HG03432 (cell line): ENCODE data around the gene TM9SF2.
"Not testable (repeated sequence)": the region's sequence is repeated elsewhere in the genome, so short reads cannot be mapped to it uniquely, and the experiment has no call there.

Source experiments
- ATAC-seq: cut with Tn5 transposase; IDR thresholded peaks from one replicate; pipeline ENCODE4 v1.9.1; 2021; ENCODE audit warnings: mild to moderate bottlenecking, moderate library complexity; ENCODE audit not compliant: unreplicated experiment

TM9SF2 gene

GRCh38 chr13:99527301-99527700, 26.0 kb downstream of the TM9SF2 start:
- ATAC-seq = no peak

GRCh38 chr13:99528547-99528946, 27.3 kb downstream of the TM9SF2 start:
- ATAC-seq = peak; percentile 85

DNA sequence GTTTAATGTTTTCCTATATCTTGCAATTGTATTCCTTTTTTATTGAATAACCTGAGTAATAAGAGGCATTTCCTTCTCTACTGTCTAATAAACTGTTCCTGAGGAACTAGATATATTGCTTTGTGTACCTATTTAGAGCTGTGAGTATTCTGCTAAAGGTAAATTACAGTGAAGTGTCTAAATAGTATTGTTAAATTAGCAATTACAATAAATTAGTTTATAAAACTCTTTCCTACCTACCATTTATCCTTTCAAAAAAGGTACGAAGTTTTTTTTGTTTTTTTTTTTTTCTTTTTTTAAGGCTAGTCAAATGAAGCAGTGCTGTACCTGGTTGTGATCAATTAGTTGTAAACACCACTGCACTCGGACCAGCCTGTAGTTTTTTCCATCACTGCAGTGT, 34.8 kb downstream of the TM9SF2 start:
- ATAC-seq = no peak

DNA sequence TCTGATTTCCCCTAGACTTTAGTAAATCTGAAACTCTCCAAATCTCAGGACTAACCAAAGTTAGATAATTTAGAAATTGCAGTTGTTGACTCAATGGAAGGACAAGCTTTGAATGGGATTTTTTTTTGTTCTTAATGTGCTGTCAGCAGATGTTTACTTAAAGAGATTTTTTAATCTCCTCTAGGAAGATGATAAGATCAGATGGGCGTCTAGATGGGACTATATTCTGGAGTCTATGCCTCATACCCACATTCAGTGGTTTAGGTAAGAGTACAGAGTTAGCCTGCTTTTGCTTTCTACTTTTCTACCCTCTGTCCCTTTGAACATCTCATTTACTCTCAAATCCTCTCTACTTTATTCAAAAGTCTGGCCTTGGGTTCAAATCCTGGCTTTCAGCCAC, 39.3 kb downstream of the TM9SF2 start:
- ATAC-seq = no peak

DNA sequence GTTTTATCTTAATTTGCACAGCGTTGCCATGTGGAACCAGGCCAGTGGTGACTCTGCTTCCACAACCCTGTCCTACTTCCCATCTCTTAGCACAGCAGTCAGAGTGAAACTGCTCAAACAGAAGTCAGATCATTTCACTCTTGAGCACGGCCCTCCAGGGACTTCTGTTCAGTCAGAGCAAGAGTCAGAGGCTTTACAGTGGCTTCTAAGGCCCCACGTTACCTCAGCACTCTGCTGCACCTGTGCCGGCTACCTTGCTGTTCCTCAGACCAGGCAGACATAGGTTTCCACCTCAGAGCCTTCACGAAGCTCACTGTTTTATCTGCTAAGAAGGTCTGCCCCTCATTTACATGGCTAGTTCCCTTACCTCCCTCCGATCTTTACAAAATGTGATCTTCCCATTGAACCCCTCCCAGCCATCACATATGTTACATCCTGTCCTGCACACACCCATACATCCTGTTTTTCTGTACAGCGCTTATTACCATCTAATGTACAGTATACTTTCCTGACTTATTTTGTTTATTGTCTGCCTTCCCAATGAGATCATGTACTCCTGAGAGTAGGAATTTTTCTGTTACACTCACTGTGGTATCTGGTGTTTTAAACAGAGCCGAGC, 41.6 kb downstream of the TM9SF2 start:
- ATAC-seq = peak; percentile 98

GRCh38 chr13:99545361-99545760, 44.1 kb downstream of the TM9SF2 start:
- ATAC-seq = no peak

GRCh38 chr13:99545979-99546378, 44.7 kb downstream of the TM9SF2 start:
- ATAC-seq = no peak

DNA sequence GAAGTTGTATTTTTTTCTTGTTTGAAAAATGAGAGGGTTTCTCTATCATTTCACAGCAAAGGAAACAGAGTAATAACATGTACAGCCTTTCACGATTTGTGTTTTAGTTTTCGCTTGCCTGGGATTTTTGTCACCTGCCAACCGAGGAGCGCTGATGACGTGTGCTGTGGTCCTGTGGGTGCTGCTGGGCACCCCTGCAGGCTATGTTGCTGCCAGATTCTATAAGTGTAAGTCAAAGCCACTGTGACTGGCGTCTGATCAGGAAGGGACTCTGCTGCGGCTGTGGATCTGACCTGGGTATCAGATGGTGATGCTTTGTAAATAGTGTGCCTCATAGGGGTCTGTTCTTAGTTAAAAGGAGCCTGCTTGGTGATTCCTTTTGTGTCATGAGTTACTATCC, 45.6 kb downstream of the TM9SF2 start:
- ATAC-seq = no peak

DNA sequence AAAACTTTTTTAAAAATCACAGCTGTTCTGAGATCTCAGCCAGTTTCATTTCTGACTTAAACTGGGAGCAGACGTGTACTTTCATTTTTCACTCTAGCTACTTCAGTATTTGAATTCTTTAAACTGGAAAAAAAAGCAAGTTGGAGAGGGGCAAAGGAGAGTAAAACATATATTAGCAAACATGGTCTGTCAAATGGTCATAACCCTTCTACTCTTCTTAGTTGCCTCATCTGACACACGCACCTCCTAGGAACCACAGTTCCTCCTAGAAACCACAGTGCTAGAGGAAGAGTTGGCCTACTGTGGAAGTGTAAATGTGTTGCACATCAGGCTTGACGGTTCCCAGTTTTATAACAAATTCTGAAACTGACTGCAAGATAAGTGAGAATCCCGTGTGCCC, 47.2 kb downstream of the TM9SF2 start:
- ATAC-seq = peak; percentile 79

GRCh38 chr13:99553033-99553432, 51.8 kb downstream of the TM9SF2 start:
- no peak for ATAC-seq

- ATAC-seq = no peak
These were observed 53.9 kb downstream of the TM9SF2 start for GRCh38 chr13:99555149-99555548.

DNA sequence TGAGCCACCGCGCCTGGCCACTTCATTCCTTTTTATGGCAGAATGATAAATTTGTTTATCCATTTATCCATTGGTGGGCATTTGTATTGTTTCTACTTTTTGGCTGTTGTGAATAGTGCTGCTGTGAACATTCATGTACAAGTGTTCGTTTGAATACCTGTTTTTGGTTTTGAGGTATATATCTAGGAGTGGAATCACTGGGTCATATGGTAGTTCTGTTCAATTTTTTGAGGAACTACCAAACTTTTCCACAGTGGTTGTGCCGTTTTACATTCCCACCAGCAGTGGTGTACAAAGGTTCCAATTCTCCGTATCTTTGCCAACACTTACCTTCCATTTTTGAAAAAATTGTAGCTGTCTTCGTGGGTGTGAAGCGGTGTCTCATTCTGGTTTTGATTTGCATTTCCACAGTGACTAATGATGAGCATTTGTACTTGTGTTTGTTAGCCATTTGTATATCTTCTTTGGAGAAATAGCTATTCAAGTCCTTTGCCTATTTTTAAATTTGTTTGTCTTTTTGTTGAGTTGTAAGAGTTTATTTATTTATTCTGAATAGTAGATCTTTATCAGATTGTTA, 55.7 kb downstream of the TM9SF2 start:
- no peak for ATAC-seq

DNA sequence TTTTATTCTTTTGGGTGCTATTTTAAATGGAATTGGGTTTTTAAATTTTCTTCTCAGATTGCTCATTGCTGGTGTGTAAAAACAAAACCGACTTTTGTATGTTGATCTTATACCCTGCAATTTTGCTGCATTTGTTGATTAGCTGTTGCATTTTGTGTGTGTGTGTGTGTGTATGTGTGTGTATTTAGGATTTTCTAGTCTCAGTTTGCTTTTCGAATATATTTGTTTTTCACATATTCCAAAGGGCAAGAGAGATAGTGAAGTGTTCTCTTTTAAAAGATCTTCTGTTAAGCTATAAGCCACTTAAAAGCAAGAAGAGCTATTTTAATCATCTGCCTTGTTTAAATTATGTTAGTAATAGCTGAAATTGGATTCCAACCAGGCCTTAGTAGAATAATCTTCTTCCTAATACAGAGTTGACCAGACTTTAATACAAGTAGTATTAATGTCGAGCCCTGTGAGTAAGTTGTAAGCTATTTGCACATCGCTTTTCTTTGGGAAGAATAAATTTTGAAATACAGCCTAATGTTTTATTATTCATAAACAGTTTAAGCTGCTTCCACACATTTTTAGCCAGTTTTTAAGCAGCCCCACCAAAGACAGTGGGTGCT, 57.4 kb downstream of the TM9SF2 start:
- ATAC-seq = no peak

DNA sequence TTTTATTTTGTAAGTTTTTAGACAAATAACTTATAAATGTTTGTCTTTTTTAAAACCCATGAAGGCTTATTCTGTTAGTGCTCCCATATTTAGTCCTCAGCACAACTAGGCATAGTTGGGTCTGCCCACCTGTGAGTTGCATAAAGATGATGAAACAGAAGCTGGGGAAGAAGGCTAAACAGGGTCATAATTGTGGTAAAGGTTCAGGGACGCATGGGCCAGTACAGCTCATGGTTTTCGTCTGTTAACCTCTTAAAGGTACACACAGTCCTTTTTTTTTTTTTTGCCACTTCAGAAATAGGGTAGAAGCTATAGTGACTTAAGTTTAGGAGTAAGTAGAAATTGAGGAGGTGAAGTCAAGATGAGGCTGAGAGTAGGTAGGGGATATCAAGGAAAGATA, 58.3 kb downstream of the TM9SF2 start:
- ATAC-seq = no peak

DNA sequence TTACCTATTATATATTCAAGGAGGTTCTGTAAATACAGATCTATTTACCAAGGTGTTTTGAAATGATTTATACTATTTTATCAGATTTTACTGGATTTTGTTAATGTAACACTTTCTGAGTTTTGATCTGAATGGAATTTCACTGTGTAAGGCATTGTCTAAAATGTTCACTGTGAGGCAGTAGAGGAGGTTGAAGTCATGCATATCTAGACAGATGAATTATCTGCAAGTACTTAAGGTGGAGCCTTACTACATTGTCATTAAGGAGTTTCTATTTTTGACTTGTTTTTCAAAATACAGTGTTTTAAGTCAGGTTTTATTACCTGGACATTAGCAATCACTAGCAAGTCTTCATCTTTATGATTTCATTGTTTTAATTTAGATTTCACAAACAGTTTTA, 62.1 kb downstream of the TM9SF2 start:
- no peak for ATAC-seq

DNA sequence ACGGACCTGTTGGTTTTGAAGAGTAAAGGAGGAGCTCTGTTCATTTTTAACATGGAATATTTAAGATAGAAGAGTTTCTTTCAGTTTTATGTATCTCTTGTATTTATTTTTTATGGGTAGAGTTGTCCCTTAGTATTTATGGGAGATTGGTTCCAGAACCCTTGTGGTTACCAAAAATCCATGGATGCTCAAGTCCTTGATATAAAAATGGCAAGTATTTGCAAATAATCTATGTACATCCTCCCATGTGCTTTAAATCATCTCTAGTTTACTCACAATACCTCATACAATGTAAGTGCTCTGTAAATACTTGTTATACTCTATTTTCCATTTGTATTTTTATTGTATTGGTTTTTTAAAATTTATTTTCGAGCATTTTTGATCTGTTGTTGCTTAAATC, 63.1 kb downstream of the TM9SF2 start:
- ATAC-seq = no peak

DNA sequence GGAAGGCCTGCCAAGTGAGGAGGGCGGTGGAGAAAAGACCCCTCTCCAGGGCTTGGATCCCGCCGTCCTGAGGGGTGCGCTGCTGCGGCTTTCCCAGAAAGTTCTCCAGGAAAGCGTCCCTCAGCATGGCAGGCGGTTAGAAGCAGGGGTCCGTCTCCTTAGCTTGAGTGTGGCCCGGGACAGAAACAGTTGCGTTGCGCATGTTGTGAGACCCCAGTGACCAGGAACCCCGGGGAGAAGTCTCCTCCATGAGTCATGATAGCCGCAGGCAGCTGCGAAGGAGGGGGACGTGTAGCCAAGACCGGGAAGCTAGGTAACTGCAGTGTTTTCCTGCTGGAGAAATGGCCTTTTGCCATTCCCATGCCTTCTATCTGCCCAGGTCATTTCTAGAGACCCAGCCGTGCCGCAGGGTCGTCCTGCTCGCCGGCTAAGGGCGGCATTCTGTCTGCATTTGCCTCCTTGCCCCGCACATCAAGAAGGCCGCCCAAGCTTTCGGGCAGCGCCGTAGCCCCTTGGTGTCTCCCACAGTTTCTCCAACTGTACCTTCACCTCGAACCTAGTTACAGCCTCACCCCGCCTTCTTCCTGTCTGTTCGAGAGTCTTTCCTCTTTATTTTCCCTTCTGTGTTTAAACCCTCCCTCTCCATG, 64.3 kb downstream of the TM9SF2 start:
- no peak for ATAC-seq

GRCh38 chr13:99566125-99567083, 65.1 kb downstream of the TM9SF2 start:
- no peak for ATAC-seq

DNA sequence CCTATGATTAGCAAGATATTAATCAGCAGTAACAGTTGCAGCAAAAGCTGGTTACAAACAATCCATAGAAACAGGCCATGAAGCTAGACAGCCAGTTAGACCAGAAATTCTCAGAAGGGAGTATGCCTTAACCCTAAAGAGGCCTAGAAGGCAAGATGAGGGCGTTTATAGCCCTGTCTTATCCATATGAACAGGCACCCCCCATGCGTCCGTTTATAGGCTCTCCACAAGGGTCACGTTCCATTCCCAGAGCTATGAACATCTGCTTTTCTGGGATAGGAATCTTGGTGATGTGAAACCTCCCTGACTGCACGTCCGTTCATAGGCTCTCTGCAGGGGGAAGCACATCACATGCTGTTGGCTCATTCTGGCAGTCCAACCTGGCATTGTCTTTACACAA, 67.6 kb downstream of the TM9SF2 start:
- ATAC-seq = not testable (repeated sequence)

GRCh38 chr13:99572131-99572530, 70.9 kb downstream of the TM9SF2 start:
- ATAC-seq = no peak

DNA sequence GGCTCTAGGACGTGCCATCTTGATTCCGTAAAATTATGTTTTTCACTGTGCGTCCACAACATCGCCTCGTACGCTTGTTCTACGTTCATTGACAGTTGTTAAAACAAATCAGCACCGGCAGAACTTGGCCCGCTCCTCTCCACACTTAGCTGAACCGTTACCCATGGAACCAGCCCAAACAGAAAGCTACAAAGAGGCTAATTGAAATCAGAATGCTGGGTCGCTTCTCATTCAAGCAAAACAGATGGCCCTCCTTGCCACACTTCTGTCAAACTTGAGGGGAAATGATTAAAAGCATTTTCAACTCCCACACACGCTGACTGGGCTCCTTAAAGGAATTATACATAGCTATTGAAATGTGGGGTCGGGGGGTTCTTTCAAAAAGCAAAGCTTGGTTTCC, 71.6 kb downstream of the TM9SF2 start:
- ATAC-seq = no peak
